H1 (cell line): ENCODE data around the gene PLGRKT. TPM values are rescaled to one million over a fixed set of nuclear protein-coding genes. Genes with fewer than 3 reads are reported as not detected.

Source experiments
- CTCF ChIA-PET: fragments of 300-600 bp; sonication (Branson Sonifier 250); formaldehyde crosslinking; loops from one replicate; lab custom pipeline; 2021; ENCODE audit not compliant: partially characterized antibody; lab: Charles Lee
- POLR2A ChIA-PET: fragments of 300-600 bp; sonication (Branson Sonifier 250); formaldehyde crosslinking; loops from one replicate; lab custom pipeline; 2021; ENCODE audit warnings: inconsistent platforms; ENCODE audit not compliant: partially characterized antibody; lab: Charles Lee
- DNase-seq, 2 experiments: peaks; one replicate each; pipeline versions ENCODE4 v3.0.0 to v3.0.0-alpha.2; 2010 to 2022; ENCODE audit warnings: low spot score in 2 of 2, low read depth in 1 of 2, mixed read lengths in 1 of 2
- FAIRE-seq: peaks from 2 replicates; lab custom pipeline; 2011; peaks lifted over from hg19 to GRCh38; lab: Jason Lieb, UNC
- H2AFZ ChIP-seq: 2 replicates; pipeline ENCODE4 v1.8.1; 2012; ENCODE audit warnings: low read length, inconsistent platforms
- H2AK5ac ChIP-seq: 2 replicates; pipeline ENCODE4 v1.6.1; 2013; ENCODE audit warnings: low read depth, low read length
- H2BK120ac ChIP-seq: replicated peaks from 2 replicates; pipeline ENCODE3; 2013; ENCODE audit warnings: low read depth, low read length, inconsistent platforms
- H2BK12ac ChIP-seq: 2 replicates; pipeline ENCODE4 v1.6.1; 2013; ENCODE audit warnings: low read depth, low read length
- H2BK15ac ChIP-seq: 2 replicates; pipeline ENCODE4 v1.6.1; 2013; ENCODE audit warnings: low read length
- H2BK20ac ChIP-seq: 2 replicates; pipeline ENCODE4 v1.6.1; 2013; ENCODE audit warnings: low read length
- H2BK5ac ChIP-seq: 2 replicates; pipeline ENCODE4 v1.6.1; 2013; ENCODE audit warnings: low read depth, low read length
- H3K14ac ChIP-seq: 2 replicates; pipeline ENCODE4 v1.6.1; 2013; ENCODE audit warnings: inconsistent platforms; ENCODE audit not compliant: insufficient read length
- H3K18ac ChIP-seq: 2 replicates; pipeline ENCODE4 v1.6.1; 2013; ENCODE audit warnings: low read length; ENCODE audit errors: extremely low read depth
- H3K23ac ChIP-seq: 2 replicates; pipeline ENCODE4 v1.6.1; 2013; ENCODE audit warnings: inconsistent platforms; ENCODE audit not compliant: insufficient read length
- H3K23me2 ChIP-seq: 2 replicates; pipeline ENCODE4 v1.6.1; 2013; ENCODE audit warnings: low read depth, low read length
- H3K27ac ChIP-seq: 2 replicates; pipeline ENCODE4 v1.6.1; 2011; ENCODE audit warnings: low read depth, low read length, inconsistent platforms
- H3K27me3 ChIP-seq, 4 experiments: replicated peaks in 1 of 4; 1 replicate in 1 of 4; 2 replicates in 3 of 4; pipeline versions ENCODE4 v1.6.1 to v1.8.1; 2011 to 2013; ENCODE audit warnings: low read length in 3 of 4, mild to moderate bottlenecking in 3 of 4, inconsistent platforms in 2 of 4, mixed read lengths in 2 of 4, moderate library complexity in 1 of 4; ENCODE audit not compliant: control insufficient read depth in 3 of 4, insufficient read depth in 3 of 4; ENCODE audit errors: extremely low read depth in 1 of 4
- H3K36me3 ChIP-seq, 4 experiments: 2 replicates each; pipeline versions ENCODE4 v1.6.1 to v1.8.1; 2011 to 2013; ENCODE audit warnings: mild to moderate bottlenecking in 4 of 4, low read length in 3 of 4, moderate library complexity in 2 of 4, control low read depth in 1 of 4, inconsistent platforms in 1 of 4; ENCODE audit not compliant: insufficient read depth in 4 of 4, control insufficient read depth in 2 of 4
- H3K4ac ChIP-seq: replicated peaks from 2 replicates; pipeline ENCODE3; 2013; ENCODE audit warnings: low read length, low read depth, mixed read lengths, inconsistent platforms; ENCODE audit not compliant: insufficient read length
- H3K4me1 ChIP-seq, 4 experiments: replicated peaks in 1 of 4; 1 replicate in 1 of 4; 2 replicates in 3 of 4; pipeline versions ENCODE4 v1.6.1 to v1.8.1; 2011 to 2013; ENCODE audit warnings: low read length in 3 of 4, inconsistent platforms in 2 of 4, mixed read lengths in 1 of 4; ENCODE audit not compliant: insufficient read depth in 4 of 4, control insufficient read depth in 3 of 4
- H3K4me2 ChIP-seq, 2 experiments: 2 replicates each; pipeline versions ENCODE4 v1.6.1 to v1.8.1; 2011 to 2013; ENCODE audit warnings: low read depth in 2 of 2, low read length in 2 of 2, control low read depth in 1 of 2, inconsistent platforms in 1 of 2, mild to moderate bottlenecking in 1 of 2; ENCODE audit not compliant: insufficient read depth in 1 of 2
- H3K4me3 ChIP-seq, 4 experiments: fragments of 200-600, 300-600 bp in 1 of 4; sonication (generic), shearing (Covaris generic), sonication (Bioruptor Twin) in 1 of 4; 2 replicates each; pipeline versions ENCODE4 v1.5.1 to v1.8.1; 2011 to 2016; ENCODE audit warnings: low read length in 4 of 4, low read depth in 3 of 4, control low read depth in 2 of 4, inconsistent platforms in 2 of 4, mild to moderate bottlenecking in 2 of 4, mixed read lengths in 1 of 4, moderate library complexity in 1 of 4; ENCODE audit not compliant: insufficient read depth in 2 of 4; ENCODE audit errors: extremely low read depth in 1 of 4
- H3K56ac ChIP-seq: replicated peaks from 2 replicates; pipeline ENCODE3; 2013; ENCODE audit warnings: low read depth, mild to moderate bottlenecking, mixed read lengths, low read length, inconsistent platforms; ENCODE audit not compliant: insufficient read length
- H3K79me1 ChIP-seq: 2 replicates; pipeline ENCODE4 v1.6.1; 2013; ENCODE audit warnings: low read depth, low read length, control low read depth
- H3K79me2 ChIP-seq, 2 experiments: 2 replicates each; pipeline versions ENCODE4 v1.6.1 to v1.8.1; 2012 to 2013; ENCODE audit warnings: low read length in 2 of 2, mild to moderate bottlenecking in 2 of 2, inconsistent platforms in 1 of 2; ENCODE audit not compliant: insufficient read depth in 2 of 2, control insufficient read depth in 1 of 2
- H3K9ac ChIP-seq, 4 experiments: replicated peaks in 1 of 4; 1 replicate in 1 of 4; 2 replicates in 3 of 4; pipeline versions ENCODE4 v1.6.1 to v1.8.1; 2011 to 2013; ENCODE audit warnings: low read depth in 3 of 4, low read length in 3 of 4, control low read depth in 2 of 4, mild to moderate bottlenecking in 2 of 4, moderate library complexity in 2 of 4, inconsistent platforms in 1 of 4; ENCODE audit errors: extremely low read depth in 1 of 4
- H3K9me3 ChIP-seq, 2 experiments: 2 replicates each; pipeline versions ENCODE4 v1.6.1 to v1.8.1; 2012 to 2013; ENCODE audit warnings: mild to moderate bottlenecking in 2 of 2, moderate library complexity in 2 of 2, control low read depth in 1 of 2, inconsistent platforms in 1 of 2, low read depth in 1 of 2, low read length in 1 of 2, mixed read lengths in 1 of 2; ENCODE audit not compliant: insufficient read depth in 2 of 2
- H4K20me1 ChIP-seq, 2 experiments: replicated peaks in 1 of 2; 2 replicates each; pipeline versions ENCODE3 to v1.8.1; 2011 to 2013; ENCODE audit warnings: inconsistent platforms in 2 of 2, low read length in 2 of 2, mild to moderate bottlenecking in 1 of 2; ENCODE audit not compliant: insufficient read depth in 2 of 2, control insufficient read depth in 1 of 2
- H4K5ac ChIP-seq: 2 replicates; pipeline ENCODE4 v1.6.1; 2013; ENCODE audit warnings: low read length, low read depth, mixed read lengths, inconsistent platforms; ENCODE audit not compliant: insufficient read length
- H4K8ac ChIP-seq: 2 replicates; pipeline ENCODE4 v1.8.0; 2013; ENCODE audit warnings: mild to moderate bottlenecking, moderate library complexity, low read length, inconsistent platforms; ENCODE audit not compliant: insufficient read depth; ENCODE audit errors: extremely low read depth
- H4K91ac ChIP-seq: replicated peaks from 2 replicates; pipeline ENCODE3; 2013; ENCODE audit warnings: low read length, mixed read lengths, inconsistent platforms; ENCODE audit not compliant: insufficient read length
- BCL11A ChIP-seq, 2 experiments: IDR thresholded peaks; one replicate each; pipeline ENCODE4 v1.6.1; 2011; ENCODE audit warnings: low read depth in 2 of 2, low read length in 2 of 2, mild to moderate bottlenecking in 2 of 2
- CREB1 ChIP-seq: IDR thresholded peaks from 2 replicates; pipeline ENCODE4 v1.6.1; 2012; ENCODE audit warnings: inconsistent platforms
- EGR1 ChIP-seq: IDR thresholded peaks from 2 replicates; pipeline ENCODE4 v1.6.1; 2011; ENCODE audit warnings: low read depth, low read length, borderline replicate concordance
- FOSL1 ChIP-seq: IDR thresholded peaks from 2 replicates; pipeline ENCODE4 v1.6.1; 2011; ENCODE audit warnings: mild to moderate bottlenecking, low read depth, low read length, moderate library complexity; ENCODE audit not compliant: insufficient read depth
- JUN ChIP-seq: IDR thresholded peaks from 2 replicates; pipeline ENCODE4 v1.6.1; 2011; ENCODE audit warnings: low read depth, mild to moderate bottlenecking, improper control_type of control experiment, low read length
- NANOG ChIP-seq: IDR thresholded peaks from 2 replicates; pipeline ENCODE4 v1.6.1; 2011; ENCODE audit warnings: low read length, low read depth, mild to moderate bottlenecking, inconsistent platforms; ENCODE audit not compliant: insufficient read depth, poor library complexity, severe bottlenecking
- NRF1 ChIP-seq: IDR thresholded peaks from 2 replicates; pipeline ENCODE4 v1.6.1; 2011; ENCODE audit warnings: mild to moderate bottlenecking, low read depth, low read length, improper control_type of control experiment
- POLR2A ChIP-seq, 2 experiments: IDR thresholded peaks; 1 replicate in 1 of 2; 2 replicates in 1 of 2; pipeline ENCODE4 v1.6.1; 2011; ENCODE audit warnings: low read depth in 2 of 2, low read length in 2 of 2, mild to moderate bottlenecking in 2 of 2; ENCODE audit errors: control extremely low read depth in 1 of 2
- POLR2AphosphoS5 ChIP-seq: IDR thresholded peaks from 2 replicates; pipeline ENCODE4 v1.6.1; 2011; ENCODE audit warnings: low read depth, low read length
- SIN3A ChIP-seq, 2 experiments: IDR thresholded peaks in 1 of 2; conservative IDR thresholded peaks in 1 of 2; 2 replicates each; pipeline ENCODE4 v1.6.1; 2011 to 2012; ENCODE audit warnings: low read length in 2 of 2, improper control_type of control experiment in 1 of 2, low read depth in 1 of 2, mild to moderate bottlenecking in 1 of 2
- SIX5 ChIP-seq: IDR thresholded peaks from 2 replicates; pipeline ENCODE4 v1.6.1; 2011; ENCODE audit warnings: mild to moderate bottlenecking, low read depth, low read length
- SUZ12 ChIP-seq: fragments of 200-600 bp; sonication (generic); IDR thresholded peaks from 2 replicates; pipeline ENCODE4 v1.6.1; 2012; ENCODE audit warnings: mild to moderate bottlenecking, inconsistent platforms, low read length, moderate library complexity, mixed read lengths
- WGBS, 2 experiments: shearing (Covaris generic) in 1 of 2; methylation state at CpG; one replicate each; pipeline versions ENCODE4 v1.1.6 to v1.1.7; 2013 to 2015; ENCODE audit warnings: low lambda C conversion rate in 2 of 2, mixed read lengths in 2 of 2, inconsistent platforms in 1 of 2, low coverage in 1 of 2, missing lambda C conversion rate in 1 of 2; ENCODE audit not compliant: insufficient replicate concordance in 2 of 2, insufficient coverage in 1 of 2, insufficient read length in 1 of 2; ENCODE audit errors: extremely low coverage in 1 of 2, missing lambda C conversion rate in 1 of 2; 5-methylcytosine and 5-hydroxymethylcytosine counted together
- polyA plus RNA-seq, 7 experiments: library from polyadenylated mRNA; depleted of rRNA in 3 of 7; stranded (reverse) in 5 of 7; unstranded in 2 of 7; fragments of >200 nt in 5 of 7; fragments of 200-250 nt in 2 of 7; gene quantifications; 1 replicate in 5 of 7; 2 replicates in 1 of 7; 4 replicates in 1 of 7; pipeline versions ENCODE4 v1.2.1 to v1.2.3, GENCODE V29; 2011 to 2013; ENCODE audit warnings: missing spikeins in 2 of 7, mixed read lengths in 2 of 7
- total RNA-seq: library from RNA; stranded (reverse); fragmentation: NEBNext Ultra II Directional; extraction: Animal tissue kit (Norgen Biotek cat#: 25700); gene quantifications from 2 replicates; pipeline ENCODE4 v1.2.1, GENCODE V29; 2021
- TF ChIP-seq, protein P1 (sequence below), 3 experiments: IDR thresholded peaks; 1 replicate in 2 of 3; 2 replicates in 1 of 3; pipeline versions ENCODE4 v1.5.1 to v1.6.1; 2011; ENCODE audit warnings: low read length in 3 of 3, mild to moderate bottlenecking in 3 of 3, inconsistent platforms in 2 of 3, low read depth in 1 of 3, moderate library complexity in 1 of 3; ENCODE audit not compliant: insufficient read depth in 1 of 3; ENCODE audit errors: control extremely low read depth in 1 of 3

The PLGRKT gene
- total and polyA plus RNA-seq, 2 of the 8 experiments (the other 6 are each of a cell fraction or from before 2014, with no cell fraction given) = 5.4 to 15.7 TPM

DNA sequence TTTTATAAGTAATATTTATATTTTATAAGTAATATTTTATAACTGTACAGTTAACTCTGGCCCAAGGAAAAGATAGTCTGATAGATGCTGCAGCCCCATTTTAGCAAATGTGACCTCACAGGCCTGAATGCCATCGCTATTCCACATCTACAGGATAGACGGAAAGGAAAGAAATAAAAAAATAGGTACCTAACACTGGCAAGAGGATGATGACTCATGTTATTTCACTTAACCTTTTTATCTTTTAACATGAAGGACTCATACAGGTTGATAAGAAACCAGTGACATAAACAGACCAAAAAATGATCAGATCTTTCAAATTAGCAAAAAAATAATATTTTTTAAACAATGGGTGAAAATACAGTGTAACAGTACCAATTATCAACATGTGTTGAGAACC is 15.3 kb upstream of the PLGRKT start:
- CTCF ChIA-PET = no interaction called here
- no peaks in the 10 kb centered on the region for H3K79me1 ChIP-seq
- no peaks in the 10 kb centered on the region; the same call in 1 of the 2 replicates for H3K23me2 ChIP-seq
- H3K79me2 ChIP-seq = no peaks in the 10 kb centered on the region
- H3K9ac ChIP-seq = no peak overlapping the region
- no peak overlapping the region for H2BK120ac ChIP-seq
- no peak overlapping the region for H3K14ac ChIP-seq
- no peak overlapping the region for H2BK20ac ChIP-seq
- no peak overlapping the region for H3K56ac ChIP-seq
- no peak overlapping the region for H3K18ac ChIP-seq
- H3K4me1 ChIP-seq = peaks cover 0 to 2% (median 0%) of the 10 kb centered on the region in 4 experiments; a peak in 2 of 7 replicates
- H3K27ac ChIP-seq = no peak overlapping the region
- H3K9me3 ChIP-seq = no peaks in the 10 kb centered on the region
- H4K5ac ChIP-seq = no peak overlapping the region
- DNase-seq (no peak), FAIRE-seq (no peak)
- no peaks in the 10 kb centered on the region for H3K36me3 ChIP-seq
- H3K4me3 ChIP-seq = no peak overlapping the region
- no peak overlapping the region for H3K23ac ChIP-seq
- H2BK15ac ChIP-seq = no peak overlapping the region
- no peaks in the 10 kb centered on the region for H4K20me1 ChIP-seq
- no peak overlapping the region for H4K91ac ChIP-seq
- no peak overlapping the region for H2AK5ac ChIP-seq
- POLR2A ChIA-PET = no interaction called here
- H3K4ac ChIP-seq = no peak overlapping the region
- no peaks in the 10 kb centered on the region; a peak in 1 of 7 replicates for H3K27me3 ChIP-seq
- H2AFZ ChIP-seq = no peak overlapping the region
- H2BK12ac ChIP-seq = no peak overlapping the region
- no peak overlapping the region for H3K4me2 ChIP-seq
- H2BK5ac ChIP-seq = no peak overlapping the region
- 91% methylated on average over 2 of the region's 2 CpGs; no CpG with 5 or more reads in 1 of the 2 experiments for WGBS, 2 experiments
- H4K8ac ChIP-seq = no peak overlapping the region
- TF ChIP-seq NANOG (no peak), POLR2A (IDR thresholded peaks at IDR 0.05; ENCODE audit: control extremely low read depth in 1 of 2, low read depth in 2 of 2, low read length in 2 of 2) (no peak), SUZ12 (no peak), CREB1 (no peak), SIX5 (no peak), BCL11A (IDR thresholded peaks at IDR 0.05; ENCODE audit: low read depth in 2 of 2, low read length in 2 of 2) (no peak), POLR2AphosphoS5 (no peak), EGR1 (no peak), JUN (no peak), FOSL1 (no peak), NRF1 (no peak), SIN3A (conservative IDR thresholded peaks at IDR 0.05 in 1 of 2, IDR thresholded peaks at IDR 0.05 in 1 of 2; ENCODE audit: low read depth in 1 of 2, low read length in 2 of 2) (no peak)
- TF ChIP-seq, protein P1, sequence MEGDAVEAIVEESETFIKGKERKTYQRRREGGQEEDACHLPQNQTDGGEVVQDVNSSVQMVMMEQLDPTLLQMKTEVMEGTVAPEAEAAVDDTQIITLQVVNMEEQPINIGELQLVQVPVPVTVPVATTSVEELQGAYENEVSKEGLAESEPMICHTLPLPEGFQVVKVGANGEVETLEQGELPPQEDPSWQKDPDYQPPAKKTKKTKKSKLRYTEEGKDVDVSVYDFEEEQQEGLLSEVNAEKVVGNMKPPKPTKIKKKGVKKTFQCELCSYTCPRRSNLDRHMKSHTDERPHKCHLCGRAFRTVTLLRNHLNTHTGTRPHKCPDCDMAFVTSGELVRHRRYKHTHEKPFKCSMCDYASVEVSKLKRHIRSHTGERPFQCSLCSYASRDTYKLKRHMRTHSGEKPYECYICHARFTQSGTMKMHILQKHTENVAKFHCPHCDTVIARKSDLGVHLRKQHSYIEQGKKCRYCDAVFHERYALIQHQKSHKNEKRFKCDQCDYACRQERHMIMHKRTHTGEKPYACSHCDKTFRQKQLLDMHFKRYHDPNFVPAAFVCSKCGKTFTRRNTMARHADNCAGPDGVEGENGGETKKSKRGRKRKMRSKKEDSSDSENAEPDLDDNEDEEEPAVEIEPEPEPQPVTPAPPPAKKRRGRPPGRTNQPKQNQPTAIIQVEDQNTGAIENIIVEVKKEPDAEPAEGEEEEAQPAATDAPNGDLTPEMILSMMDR (IDR thresholded peaks at IDR 0.05; ENCODE audit: control extremely low read depth in 1 of 3, insufficient read depth in 1 of 3, low read depth in 1 of 3, low read length in 3 of 3) = no peak
